GM23248 (cell line): ENCODE data around the gene FBLIM1. TPM values are rescaled to one million over a fixed set of nuclear protein-coding genes. Genes with fewer than 3 reads are reported as not detected.

Experiments
- DNase-seq: peaks from one replicate; pipeline ENCODE4 v3.0.0-alpha.2; 2015
- H2AFZ ChIP-seq: fragments of 200-600 bp; sonication (generic); 2 replicates; pipeline ENCODE4 v1.6.1; 2016; ENCODE audit warnings: antibody characterized with exemption
- H3F3A ChIP-seq: fragments of 200-600 bp; sonication (generic); 2 replicates; pipeline ENCODE4 v1.6.1; 2016; ENCODE audit warnings: mild to moderate bottlenecking, antibody characterized with exemption, mixed run types; ENCODE audit not compliant: insufficient read depth
- H3K27ac ChIP-seq: fragments of 200-600 bp; sonication (generic); 2 replicates; pipeline ENCODE4 v1.5.1; 2016; ENCODE audit warnings: mild to moderate bottlenecking
- H3K27me3 ChIP-seq: fragments of 200-600 bp; sonication (generic); replicated peaks from 2 replicates; pipeline ENCODE4 v1.6.1; 2016; ENCODE audit warnings: mild to moderate bottlenecking; ENCODE audit not compliant: insufficient read depth
- H3K36me3 ChIP-seq: fragments of 200-600 bp; sonication (generic); 2 replicates; pipeline ENCODE4 v1.6.1; 2016; ENCODE audit warnings: low read depth, mild to moderate bottlenecking
- H3K4me1 ChIP-seq: fragments of 200-600 bp; sonication (generic); 2 replicates; pipeline ENCODE4 v1.6.1; 2016; ENCODE audit warnings: mild to moderate bottlenecking; ENCODE audit not compliant: insufficient read depth
- H3K4me2 ChIP-seq: fragments of 200-600 bp; sonication (generic); one replicate; pipeline ENCODE4 v1.6.1; 2016; ENCODE audit warnings: mild to moderate bottlenecking; ENCODE audit not compliant: unreplicated experiment
- H3K4me3 ChIP-seq: fragments of 200-600 bp; sonication (generic); 2 replicates; pipeline ENCODE4 v1.5.1; 2016; ENCODE audit warnings: mild to moderate bottlenecking
- H3K79me2 ChIP-seq: fragments of 200-600 bp; sonication (generic); 2 replicates; pipeline ENCODE4 v1.6.1; 2016; ENCODE audit warnings: mild to moderate bottlenecking; ENCODE audit not compliant: insufficient read depth
- H3K9ac ChIP-seq: fragments of 200-600 bp; sonication (generic); 2 replicates; pipeline ENCODE4 v1.6.1; 2016; ENCODE audit warnings: mild to moderate bottlenecking
- H3K9me2 ChIP-seq: fragments of 200-600 bp; sonication (generic); 2 replicates; pipeline ENCODE4 v1.6.1; 2016; ENCODE audit warnings: mixed run types, mild to moderate bottlenecking, moderate library complexity; ENCODE audit not compliant: insufficient read depth
- H3K9me3 ChIP-seq: fragments of 200-600 bp; sonication (generic); one replicate; pipeline ENCODE4 v1.6.1; 2017; ENCODE audit warnings: low read depth
- H4K20me1 ChIP-seq: fragments of 200-600 bp; sonication (generic); 2 replicates; pipeline ENCODE4 v1.6.0; 2016; ENCODE audit not compliant: insufficient read depth
- EZH2 ChIP-seq: fragments of 200-600 bp; sonication (generic); IDR thresholded peaks from 2 replicates; pipeline ENCODE4 v1.6.1; 2018; ENCODE audit warnings: antibody characterized with exemption, mild to moderate bottlenecking; ENCODE audit not compliant: insufficient read depth, poor library complexity, severe bottlenecking
- EZH2phosphoT487 ChIP-seq: fragments of 200-600 bp; sonication (generic); IDR thresholded peaks from 2 replicates; pipeline ENCODE4 v1.6.1; 2018; ENCODE audit warnings: antibody characterized with exemption, moderate library complexity, mild to moderate bottlenecking, low read depth; ENCODE audit not compliant: insufficient read depth
- WGBS, 2 experiments: methylation state at CpG; one replicate each; pipeline ENCODE4 v1.1.6; 2015 to 2017; ENCODE audit warnings: low lambda C conversion rate in 2 of 2, low coverage in 1 of 2; ENCODE audit errors: missing lambda C conversion rate in 2 of 2; 5-methylcytosine and 5-hydroxymethylcytosine counted together
- in situ Hi-C: fragments of 300-500 bp; cut with MboI; formaldehyde crosslinking; loops from 2 replicates; pipeline ENCODE4 v1.15.0; 2020
- polyA plus RNA-seq: library from polyadenylated mRNA; unstranded; fragments of >200 nt; fragmentation: Nextera tagmentation; extraction: Ambion mirVana; gene quantifications from 2 replicates; pipeline ENCODE4 v1.2.1, GENCODE V29; 2016
- total RNA-seq: library from RNA; depleted of rRNA; stranded (reverse); fragments of >200 nt; shearing (Covaris generic); gene quantifications from 2 replicates; pipeline ENCODE4 v1.2.3, GENCODE V29; 2014

Gene FBLIM1
- total and polyA plus RNA-seq, 2 experiments from 2014 or later: 63.3 to 69.9 TPM

DNA sequence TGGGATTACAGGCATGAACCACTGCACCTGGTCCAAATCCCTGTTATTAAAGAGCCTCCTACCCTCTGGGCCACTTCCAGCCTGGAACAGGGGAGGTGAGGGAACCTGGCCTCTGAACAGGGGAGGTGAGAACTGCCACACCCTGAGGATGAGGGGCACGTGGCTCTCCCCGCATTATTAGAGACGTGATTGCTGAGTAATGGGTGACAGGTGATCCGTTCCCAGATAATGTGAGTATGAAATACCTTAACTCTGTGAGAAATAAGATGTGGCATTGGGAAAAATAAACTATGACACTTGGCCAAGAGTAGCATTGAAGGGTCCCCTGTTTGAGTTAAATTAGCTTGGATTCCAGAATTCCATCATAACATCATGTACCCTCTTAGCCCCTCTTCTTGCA lies 36.2 kb upstream of the FBLIM1 start:
- no peaks in the 10 kb centered on the region for H3F3A ChIP-seq
- no peaks in the 10 kb centered on the region for H4K20me1 ChIP-seq
- H3K4me2 ChIP-seq: no peak overlapping the region
- DNase-seq: no peak
- H3K27me3 ChIP-seq: no peaks in the 10 kb centered on the region
- TF ChIP-seq EZH2 (no peak), EZH2phosphoT487 (no peak)
- 79 to 81% methylated on average over 4 of the region's 4 CpGs for WGBS, 2 experiments
- H3K27ac ChIP-seq: no peak overlapping the region
- in situ Hi-C loops: no loop called here
- H3K9me3 ChIP-seq: no peaks in the 10 kb centered on the region
- no peak overlapping the region for H3K9ac ChIP-seq
- no peak overlapping the region for H2AFZ ChIP-seq
- H3K9me2 ChIP-seq: no peaks in the 10 kb centered on the region
- H3K79me2 ChIP-seq: 0 out of 2 replicates have a peak, but pooled peaks cover 5% of the 10 kb centered on the region
- no peaks in the 10 kb centered on the region for H3K36me3 ChIP-seq
- no peak overlapping the region for H3K4me3 ChIP-seq
- H3K4me1 ChIP-seq: no peaks in the 10 kb centered on the region

GRCh38 chr1:15722836-15723532 lies 35.6 kb upstream of the FBLIM1 start:
- no peak overlapping the region for H3K9ac ChIP-seq
- H3F3A ChIP-seq: no peaks in the 10 kb centered on the region
- no peaks in the 10 kb centered on the region for H3K9me2 ChIP-seq
- H3K27me3 ChIP-seq: no peaks in the 10 kb centered on the region
- no peak overlapping the region for H2AFZ ChIP-seq
- no peak for DNase-seq
- WGBS, 2 experiments: 79 to 82% methylated on average over 13 of the region's 13 CpGs
- H3K4me2 ChIP-seq: no peak overlapping the region
- 0 out of 2 replicates have a peak, but pooled peaks cover 2% of the 10 kb centered on the region for H3K79me2 ChIP-seq
- H3K4me1 ChIP-seq: no peaks in the 10 kb centered on the region
- in situ Hi-C loops: no loop called here
- no peaks in the 10 kb centered on the region for H3K36me3 ChIP-seq
- H3K4me3 ChIP-seq: no peak overlapping the region
- no peak for TF ChIP-seq EZH2phosphoT487
- no peak for TF ChIP-seq EZH2
- H3K27ac ChIP-seq: no peak overlapping the region
- H4K20me1 ChIP-seq: no peaks in the 10 kb centered on the region
- H3K9me3 ChIP-seq: no peaks in the 10 kb centered on the region

- in situ Hi-C loops: no loop called here
- DNase-seq: no peak
- no peaks in the 10 kb centered on the region for H3K36me3 ChIP-seq
Measured at GRCh38 chr1:15723631-15724246, 34.9 kb upstream of the FBLIM1 start.

DNA sequence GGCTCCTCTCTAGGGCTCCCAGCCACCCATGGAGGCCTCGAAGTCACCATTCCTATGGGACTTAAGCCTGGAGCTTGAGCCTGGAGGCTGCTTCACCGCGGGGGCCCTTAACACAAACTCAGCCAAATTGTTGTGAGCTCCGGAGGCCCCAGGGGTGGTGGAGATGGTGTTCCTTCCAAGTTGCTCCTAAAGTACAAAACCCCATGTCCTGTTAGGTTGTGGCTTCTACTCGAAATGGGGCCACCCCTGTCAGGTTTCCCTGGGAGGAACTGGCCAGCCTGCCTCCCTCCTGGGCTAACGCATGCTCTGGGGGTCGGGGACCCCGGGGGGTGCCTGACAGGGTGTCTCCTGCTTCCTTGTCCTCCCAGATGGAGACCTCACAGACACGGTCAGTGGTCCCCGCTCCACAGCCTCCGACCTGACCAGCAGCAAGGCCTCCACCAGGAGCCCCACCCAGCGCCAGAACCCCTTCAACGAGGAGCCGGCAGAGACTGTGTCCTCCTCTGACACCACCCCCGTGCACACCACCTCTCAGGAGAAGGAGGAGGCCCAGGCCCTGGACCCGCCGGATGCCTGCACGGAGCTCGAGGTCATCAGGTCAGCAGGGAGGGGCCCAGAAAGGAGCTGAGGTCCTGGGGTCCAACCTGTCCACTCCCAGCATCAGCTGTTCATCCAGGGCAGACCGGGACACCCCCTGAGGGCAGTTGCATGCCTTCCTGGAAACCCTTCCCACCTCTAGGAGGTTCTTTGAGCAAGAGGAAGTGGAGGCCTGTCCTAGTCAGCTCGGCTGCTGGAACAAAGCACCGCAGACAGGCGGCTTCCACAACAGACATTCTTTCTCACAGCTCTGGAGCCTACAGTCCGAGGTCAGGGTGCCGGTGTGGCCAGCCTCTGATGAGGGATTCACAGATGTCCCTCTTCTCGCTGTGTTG lies 33.4 kb upstream of the FBLIM1 start:
- H3K36me3 ChIP-seq: no peaks in the 10 kb centered on the region; the same call in 1 of the 2 replicates
- H4K20me1 ChIP-seq: no peaks in the 10 kb centered on the region
- no peaks in the 10 kb centered on the region for H3F3A ChIP-seq
- no peaks in the 10 kb centered on the region for H3K9me2 ChIP-seq
- in situ Hi-C loops: no loop called here
- DNase-seq: no peak
- H3K4me3 ChIP-seq: no peak overlapping the region
- TF ChIP-seq EZH2 (no peak), EZH2phosphoT487 (no peak)
- H2AFZ ChIP-seq: no peak overlapping the region
- H3K9me3 ChIP-seq: no peaks in the 10 kb centered on the region
- no peak overlapping the region for H3K4me2 ChIP-seq
- H3K27me3 ChIP-seq: no peaks in the 10 kb centered on the region
- H3K4me1 ChIP-seq: no peaks in the 10 kb centered on the region
- WGBS, 2 experiments: 84 to 89% methylated on average over 25 to 26 of the region's 26 CpGs
- H3K27ac ChIP-seq: no peak overlapping the region
- H3K9ac ChIP-seq: no peak overlapping the region
- H3K79me2 ChIP-seq: no peaks in the 10 kb centered on the region

More at GRCh38 chr1:15723631-15724246, 34.9 kb upstream of the FBLIM1 start:
- Histone ChIP-seq H3K79me2 (no peaks in the 10 kb centered on the region), H3K4me1 (no peaks in the 10 kb centered on the region), H4K20me1 (no peaks in the 10 kb centered on the region), H3K9ac (no peak overlapping the region), H3K9me3 (no peaks in the 10 kb centered on the region), H3K9me2 (no peaks in the 10 kb centered on the region), H2AFZ (no peak overlapping the region), H3K4me2 (no peak overlapping the region), H3K27me3 (no peaks in the 10 kb centered on the region), H3F3A (no peaks in the 10 kb centered on the region), H3K27ac (no peak overlapping the region), H3K4me3 (no peak overlapping the region)
- WGBS, 2 experiments: 74 to 78% methylated on average over 19 to 20 of the region's 20 CpGs
- TF ChIP-seq EZH2 (no peak), EZH2phosphoT487 (no peak)
